ENCODE results near the gene USE1. TPM values are rescaled to one million over a fixed set of nuclear protein-coding genes. Genes with fewer than 3 reads are reported as not detected.

Gene USE1
- total and polyA plus RNA-seq, 2 experiments from 2014 or later, result 15.5 to 19.4 TPM

GRCh38 chr19:17266975-17267788, 52.0 kb downstream of the USE1 start, which contains the start of gene BABAM1:
Gene BABAM1 (plus strand): TSS chr19:17267443. CDS start chr19:17268807, 1,364 bp downstream.
- H4K20me1 ChIP-seq (replicated peaks; ENCODE audit: insufficient read depth), result no peaks in the 10 kb centered on the region
- H3K36me3 Mint-ChIP-seq (ENCODE audit: low read depth), result peaks cover 32% of the 10 kb centered on the region
- peaks cover 6% of the 10 kb centered on the region; the same call in 2 of the 3 replicates for H3K9me3 Mint-ChIP-seq
- peak within 1 kb of the TSS; percentile 90 for H3K27ac ChIP-seq (ENCODE audit: low read depth)
- H3K4me3 Mint-ChIP-seq, result peak within 1 kb of the TSS; percentile 96
- peak within 1 kb of the TSS; percentile 97 for H3K27ac Mint-ChIP-seq
- no peaks in the 10 kb centered on the region for H3K27me3 ChIP-seq (ENCODE audit: insufficient read depth)
- H3K27me3 Mint-ChIP-seq (ENCODE audit: insufficient read depth, low read depth, poor library complexity), result peaks cover 22% of the 10 kb centered on the region
- peaks cover 4% of the 10 kb centered on the region for H3K36me3 ChIP-seq (ENCODE audit: insufficient read depth)
- peak; percentile 99 for DNase-seq (ENCODE audit: low spot score)
- peak within 1 kb of the TSS; percentile 88 for H3K4me2 ChIP-seq
- TF ChIP-seq ETS1 (IDR thresholded peaks at IDR 0.05) (peak; percentile 93), ZNF114 (CRISPR knock-in tag; IDR thresholded peaks at IDR 0.05) (0 out of 2 replicates have a peak, but pooled peaks have one; percentile 73), ZNF462 (CRISPR knock-in tag; IDR thresholded peaks at IDR 0.05) (no peak), POLR2AphosphoS5 (IDR thresholded peaks at IDR 0.05; ENCODE audit: low read depth) (peak; percentile 78), CREB1 (CRISPR knock-in tag; IDR thresholded peaks at IDR 0.05; ENCODE audit: low read depth) (peak; percentile 69), NANOG (IDR thresholded peaks at IDR 0.05; ENCODE audit: borderline replicate concordance) (no peak)
- H2AFZ ChIP-seq, result no peak within 1 kb of the TSS; the same call in 1 of the 2 replicates
- H3K4me3 ChIP-seq, result peak within 1 kb of the TSS; percentile 79
- peaks cover 4% of the 10 kb centered on the region; the same call in 1 of the 2 replicates for H3F3A ChIP-seq (replicated peaks; ENCODE audit: low read depth)
- peaks cover 12% of the 10 kb centered on the region; the same call in 1 of the 2 replicates for H3K79me2 ChIP-seq (replicated peaks; ENCODE audit: insufficient read depth)
- H3K4me1 ChIP-seq (ENCODE audit: insufficient read depth), result 0 out of 2 replicates have a peak, but pooled peaks cover 5% of the 10 kb centered on the region
- no peaks in the 10 kb centered on the region for H3K9me2 ChIP-seq (ENCODE audit: insufficient read depth)
- ATAC-seq, result peak; percentile 94
- H3K4me1 Mint-ChIP-seq, result peaks cover 20% of the 10 kb centered on the region

Measured in GM23338 (cell line).